Stimulated activated CD8-positive, alpha-beta memory T cell treated with anti-CD3 and anti-CD28 coated beads, Interleukin-15, amount 100 ng/mL, for 24 hours (primary cell): ENCODE data around the gene ASB1.

Experiments used
- DNase-seq: peaks from one replicate; pipeline ENCODE4 v3.0.0-alpha.2; 2020; ENCODE audit warnings: low read depth

Gene ASB1

GRCh38 chr2:238426568-238427434 lies at the start of gene ASB1:
Gene ASB1, plus strand, starts transcription at chr2:238426927. Its CDS starts 144 bp downstream, at chr2:238427071.
- peak; percentile 70 for DNase-seq

GRCh38 chr2:238378230-238379095 lies 48.3 kb upstream of the ASB1 start:
- DNase-seq, result no peak

DNA sequence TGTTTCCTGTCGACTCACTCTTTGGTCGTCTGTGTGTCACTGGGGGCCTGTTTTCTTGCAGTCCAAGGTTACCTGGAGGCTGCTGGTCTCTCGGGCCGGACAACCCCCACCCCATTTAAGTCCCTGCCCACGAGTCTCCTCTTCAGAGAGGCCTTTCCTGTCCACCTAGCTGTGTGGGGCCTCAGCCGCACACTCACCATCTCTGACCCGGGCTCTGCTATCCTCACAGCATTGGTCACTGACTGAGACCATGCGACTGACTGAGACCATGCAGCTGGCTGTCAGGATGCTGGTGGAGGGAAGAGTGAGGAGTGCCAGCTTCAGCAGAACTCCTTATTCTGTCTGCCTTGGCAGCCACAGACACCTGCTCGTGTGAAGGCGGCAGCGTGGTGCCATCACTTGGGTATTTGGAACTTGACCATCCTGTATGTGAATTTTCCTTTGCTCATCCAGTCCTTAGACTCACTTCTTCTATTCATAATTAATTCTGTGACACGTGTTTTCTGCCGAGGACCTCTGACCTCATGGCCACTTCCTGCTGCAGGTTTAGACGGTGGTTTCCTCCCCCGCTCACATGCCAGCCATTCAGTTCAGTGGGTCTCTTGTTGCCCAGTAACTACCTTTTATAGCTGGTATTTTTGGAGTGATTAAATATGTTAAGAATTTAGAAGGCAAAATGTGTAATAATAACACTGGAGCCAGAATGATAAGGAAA lies 47.5 kb upstream of the ASB1 start:
- DNase-seq, result no peak

DNA sequence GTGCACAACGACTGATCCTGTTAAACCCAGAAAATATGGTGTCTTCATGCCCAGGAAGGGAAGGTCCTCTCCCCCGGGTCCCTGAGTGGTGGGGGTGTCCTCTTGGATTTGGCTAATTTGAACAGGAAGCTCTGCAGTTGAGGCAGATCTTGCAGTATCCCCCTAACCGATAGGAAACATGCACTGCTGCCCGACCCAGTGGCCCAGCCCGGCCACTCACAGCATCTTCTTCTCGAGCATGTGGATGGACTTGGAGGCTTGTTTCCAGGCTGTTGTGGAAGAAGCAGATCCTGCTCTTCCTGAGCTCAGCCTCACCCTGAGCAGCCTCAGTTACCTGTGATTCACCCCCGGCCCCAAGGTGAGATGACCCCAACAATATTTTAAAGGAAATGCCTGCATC lies 46.4 kb upstream of the ASB1 start:
- no peak for DNase-seq

DNA sequence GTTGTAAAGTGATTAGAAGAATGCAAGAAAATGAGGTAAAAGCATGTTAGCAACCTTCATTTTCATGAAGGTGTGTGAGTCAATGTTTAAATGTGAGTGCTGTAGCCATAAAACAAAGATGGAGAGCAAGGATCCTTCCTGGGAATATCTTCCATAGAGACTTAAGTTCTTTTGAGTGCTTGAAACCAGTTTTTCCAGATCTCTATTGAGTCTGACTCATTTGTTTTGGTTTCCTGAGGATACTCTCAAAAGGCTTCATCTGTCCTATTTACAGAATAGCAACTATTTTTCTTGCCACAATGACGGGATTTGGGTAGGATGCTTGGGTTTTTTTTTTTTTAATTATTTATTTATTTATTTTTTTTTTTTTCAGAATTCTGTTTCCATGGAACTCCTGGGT lies 45.9 kb upstream of the ASB1 start:
- no peak for DNase-seq

GRCh38 chr2:238381341-238382115 lies 45.2 kb upstream of the ASB1 start:
- DNase-seq, result no peak

- no peak for DNase-seq
Measured at GRCh38 chr2:238382381-238382781, 44.3 kb upstream of the ASB1 start.

GRCh38 chr2:238383135-238383534 lies 43.6 kb upstream of the ASB1 start:
- no peak for DNase-seq

DNA sequence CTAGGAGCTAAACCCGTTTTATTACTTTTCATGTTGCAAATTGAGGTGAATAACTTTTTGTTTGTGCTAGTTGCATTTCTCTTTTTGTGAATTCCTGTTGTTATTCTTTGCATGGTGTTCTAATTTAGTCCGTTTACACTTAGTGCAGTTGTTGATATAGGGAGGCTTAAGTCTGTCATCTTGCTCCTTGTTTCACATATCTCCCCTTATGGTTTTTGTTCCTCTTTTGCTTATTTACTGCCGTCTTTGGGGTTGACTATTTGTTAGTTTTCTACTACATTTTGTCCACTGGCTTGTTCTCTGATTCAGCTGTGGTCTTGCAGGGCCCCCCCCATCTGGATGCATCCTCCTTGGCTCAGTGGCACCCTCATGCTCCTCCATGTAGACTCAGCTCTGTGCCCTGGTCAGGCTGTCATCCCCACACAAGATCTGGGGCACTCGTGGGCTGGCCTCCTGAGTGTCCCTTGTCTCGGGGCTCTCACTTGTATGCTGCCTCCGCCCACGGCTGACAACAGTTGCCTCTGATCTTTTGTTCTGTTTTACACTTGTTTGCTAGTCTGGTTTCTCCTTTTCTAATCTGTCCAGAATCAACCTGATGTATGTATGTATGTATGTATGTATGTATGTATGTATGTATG lies 42.9 kb upstream of the ASB1 start:
- DNase-seq, result no peak

DNA sequence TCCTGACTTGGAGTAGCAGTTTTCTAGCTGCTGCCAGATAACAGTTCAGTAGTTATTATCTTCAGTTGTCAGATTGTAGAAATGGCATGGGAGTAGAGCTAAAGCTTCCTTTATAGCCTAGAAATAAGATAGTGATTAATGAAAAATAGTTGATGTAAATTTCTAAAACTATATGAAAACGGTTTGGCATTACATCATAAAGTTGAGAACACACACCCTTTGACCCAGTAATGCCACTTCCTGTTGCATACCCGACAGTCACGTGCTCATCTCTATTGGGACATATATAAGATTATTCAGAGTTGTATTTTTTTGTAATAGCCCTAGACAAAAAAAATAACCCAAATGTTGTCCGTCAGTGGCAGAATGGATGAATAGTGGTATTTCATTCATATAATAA lies 39.4 kb upstream of the ASB1 start:
- no peak for DNase-seq

DNA sequence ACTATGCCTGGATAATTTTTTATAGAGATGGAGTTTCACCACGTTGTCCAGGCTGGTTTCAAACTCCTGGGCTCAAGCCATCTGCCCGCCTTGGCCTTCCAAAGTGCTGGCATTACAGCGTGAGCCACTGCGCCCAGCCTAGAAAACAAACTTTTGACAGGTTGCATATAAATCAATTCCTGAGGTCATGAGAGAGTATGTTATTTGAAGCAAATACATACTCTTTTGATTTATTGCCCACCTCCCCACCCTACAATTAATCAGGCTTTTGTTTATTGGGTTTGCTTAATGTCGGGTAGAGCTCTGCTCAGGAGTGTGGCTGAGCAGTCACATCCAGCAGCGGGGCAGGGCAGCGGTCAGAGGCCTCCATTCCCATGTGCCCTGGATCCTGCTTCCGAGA lies 37.9 kb upstream of the ASB1 start:
- DNase-seq, result no peak

DNA sequence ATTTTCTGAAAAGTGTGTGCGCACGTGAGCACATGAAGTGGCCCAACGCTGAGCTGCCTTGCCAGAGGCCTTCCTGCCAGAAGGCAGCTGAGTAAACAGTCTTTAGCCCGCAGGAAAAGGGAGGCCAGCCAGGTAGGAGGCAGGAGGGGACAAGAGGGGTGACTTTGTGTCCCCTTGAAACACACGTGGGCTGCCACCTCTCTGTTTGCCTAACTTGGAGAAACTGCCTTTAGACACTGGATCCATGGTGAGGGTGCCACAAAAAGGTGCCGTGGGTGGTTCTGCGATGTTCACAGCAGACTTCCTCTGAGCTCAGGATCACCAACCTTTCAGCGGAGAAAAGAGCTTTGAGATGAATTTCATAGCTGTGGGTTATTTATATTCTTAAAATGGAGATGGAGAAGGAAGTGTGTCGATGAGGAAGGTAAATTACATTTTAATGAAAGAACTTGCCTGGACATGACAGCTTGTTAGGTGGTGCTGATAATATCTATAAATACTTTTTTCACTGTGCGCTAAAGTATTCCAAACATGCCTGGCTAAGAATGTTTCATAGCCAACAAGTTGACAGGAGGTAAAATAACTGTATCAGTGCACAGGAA lies 36.6 kb upstream of the ASB1 start:
- DNase-seq, result no peak

- DNase-seq, result no peak
Measured at GRCh38 chr2:238391042-238391689, 35.6 kb upstream of the ASB1 start.

DNA sequence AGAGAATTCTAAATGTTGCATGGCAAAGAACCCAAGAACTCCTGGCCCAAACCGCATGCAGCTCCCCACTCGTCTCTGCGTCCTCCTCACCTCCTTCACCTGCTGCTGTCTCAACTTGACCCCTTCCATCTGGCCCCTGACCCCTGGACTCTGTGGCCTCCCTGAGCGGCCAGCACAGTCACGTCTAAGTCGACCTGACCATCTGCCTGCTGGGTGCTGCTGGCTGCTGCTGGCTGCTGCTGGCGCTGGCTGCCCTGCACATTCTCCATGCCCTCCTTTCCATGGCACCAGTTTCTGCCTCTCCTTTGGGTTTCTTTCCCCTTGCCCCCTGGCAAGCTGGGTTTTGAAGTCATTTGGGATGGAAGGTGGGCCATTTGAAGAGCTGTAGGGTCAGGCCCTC lies 30.1 kb upstream of the ASB1 start:
- DNase-seq, result no peak

DNA sequence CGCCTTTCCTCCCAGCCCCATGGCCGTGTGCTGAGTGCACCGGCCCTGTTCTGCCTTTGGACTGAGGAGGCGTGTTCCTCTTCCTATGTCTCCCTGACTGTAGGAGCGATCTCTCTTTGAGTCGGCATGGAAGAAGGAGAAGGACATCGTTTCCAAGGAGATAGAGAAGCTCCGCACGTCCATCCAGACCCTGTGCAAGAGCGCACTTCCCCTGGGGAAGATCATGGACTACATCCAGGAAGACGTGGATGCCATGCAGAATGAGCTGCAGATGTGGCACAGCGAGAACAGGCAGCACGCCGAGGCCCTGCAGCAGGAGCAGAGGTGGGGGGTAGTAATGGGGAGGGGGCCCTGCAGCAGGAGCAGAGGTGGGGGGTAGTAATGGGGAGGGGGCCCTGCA lies 29.4 kb upstream of the ASB1 start:
- DNase-seq, result no peak

DNA sequence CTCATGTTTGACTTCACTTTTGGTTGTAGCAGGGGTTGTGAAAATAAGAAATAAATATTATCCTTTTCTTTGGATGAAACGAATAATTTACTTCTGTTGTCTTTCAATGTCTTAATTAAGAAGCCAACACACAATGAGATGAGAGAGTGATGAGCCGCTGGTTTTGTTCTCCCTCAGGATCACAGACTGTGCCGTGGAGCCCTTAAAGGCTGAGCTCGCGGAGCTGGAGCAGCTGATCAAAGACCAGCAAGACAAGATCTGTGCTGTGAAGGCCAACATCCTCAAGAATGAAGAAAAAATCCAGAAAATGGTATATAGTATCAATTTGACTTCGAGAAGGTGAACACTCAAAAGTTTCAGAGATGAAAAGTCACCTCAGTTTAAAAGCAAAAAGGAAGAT lies 28.1 kb upstream of the ASB1 start:
- DNase-seq, result no peak

DNA sequence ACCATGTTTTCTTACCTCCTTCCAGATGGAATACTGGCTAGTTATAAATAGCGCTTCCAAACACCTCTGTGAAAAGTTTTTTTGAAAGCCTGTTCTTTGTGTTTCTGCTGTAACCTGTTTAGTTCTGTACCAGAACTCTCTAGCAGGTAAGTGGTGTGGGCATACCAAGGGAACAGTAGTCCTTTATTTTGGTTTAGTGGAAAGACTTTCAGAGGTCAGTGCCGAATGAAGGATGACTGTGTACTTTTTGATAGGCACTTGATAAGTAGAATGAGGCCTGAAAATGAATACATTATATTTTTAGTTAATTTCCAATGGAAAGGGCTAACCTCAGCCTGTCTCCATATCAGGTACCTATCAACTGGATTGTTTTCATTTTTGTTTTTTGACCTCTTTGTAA lies 27.6 kb upstream of the ASB1 start:
- no peak for DNase-seq

- DNase-seq, result no peak
Measured at GRCh38 chr2:238401551-238401950, 25.2 kb upstream of the ASB1 start.

DNA sequence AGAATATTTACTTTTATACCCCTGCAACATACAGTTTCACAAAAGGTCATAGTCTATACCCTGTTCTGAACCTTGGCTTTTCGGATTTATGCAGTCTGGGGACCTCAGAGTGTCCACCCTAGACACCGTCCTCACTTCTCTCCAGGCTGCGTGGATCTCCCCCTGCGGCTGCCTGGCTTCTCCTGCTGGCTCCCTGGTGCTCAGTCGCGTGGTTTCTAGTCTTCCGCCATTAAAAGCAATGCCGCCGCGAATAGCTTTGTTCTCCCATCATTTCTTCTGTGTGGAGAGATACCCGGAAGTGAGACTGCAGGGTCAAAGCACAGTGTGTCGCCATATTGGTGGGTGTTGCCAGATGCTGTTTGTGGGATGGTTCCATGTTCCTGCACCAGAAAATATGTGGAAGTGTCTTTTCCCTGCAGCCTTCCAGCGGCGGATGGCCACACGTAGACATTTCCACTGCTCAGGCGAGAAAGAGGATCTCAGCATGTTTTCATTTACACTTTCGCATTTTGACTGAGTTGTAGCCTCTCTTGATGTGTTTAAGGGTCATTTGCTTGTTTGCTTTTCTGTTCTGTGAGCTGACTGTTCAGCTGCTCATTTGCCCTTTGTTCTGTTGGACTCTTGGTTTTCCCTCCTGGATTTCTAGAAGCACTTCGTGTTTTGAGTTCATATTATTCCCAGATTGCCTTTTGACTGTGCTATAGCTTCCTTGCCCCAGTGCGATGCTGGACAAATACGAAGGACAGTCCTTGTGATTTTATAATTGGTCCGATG lies 22.9 kb upstream of the ASB1 start:
- no peak for DNase-seq
